CD8-positive, alpha-beta memory T cell (primary cell): ENCODE measurements around the gene ADORA1. TPM values are rescaled to one million over a fixed set of nuclear protein-coding genes. Genes with fewer than 3 reads are reported as not detected.

ENCODE experiments used
- CTCF ChIA-PET: fragments of 350-600 bp; sonication (Branson Sonifier 250); formaldehyde crosslinking; loops from one replicate; lab custom pipeline; 2021; ENCODE audit warnings: antibody characterized with exemption; lab: Charles Lee
- POLR2A ChIA-PET: fragments of 350-600 bp; sonication (Branson Sonifier 250); formaldehyde crosslinking; loops from one replicate; lab custom pipeline; 2021; ENCODE audit warnings: antibody characterized with exemption; lab: Charles Lee
- DNase-seq, 5 donors: peaks; one replicate each; pipeline versions ENCODE4 v3.0.0 to v3.0.0-alpha.2; 2020 to 2022; ENCODE audit warnings: mixed read lengths in 1 of 5
- H3K27ac ChIP-seq: one replicate; pipeline ENCODE4 v1.7.0; 2013; ENCODE audit warnings: low read depth, mild to moderate bottlenecking, low read length, moderate library complexity
- H3K27me3 ChIP-seq: 2 replicates; pipeline ENCODE4 v1.7.0; 2013; ENCODE audit warnings: low read length, mild to moderate bottlenecking; ENCODE audit not compliant: insufficient read depth, poor library complexity, severe bottlenecking
- H3K36me3 ChIP-seq: 2 replicates; pipeline ENCODE4 v1.7.0; 2013; ENCODE audit warnings: mild to moderate bottlenecking, low read length, moderate library complexity; ENCODE audit not compliant: insufficient read depth
- H3K4me1 ChIP-seq: 2 replicates; pipeline ENCODE4 v1.7.0; 2013; ENCODE audit warnings: mild to moderate bottlenecking, low read length, moderate library complexity; ENCODE audit not compliant: insufficient read depth
- H3K4me3 ChIP-seq: 2 replicates; pipeline ENCODE4 v1.7.0; 2013; ENCODE audit warnings: mild to moderate bottlenecking, low read length
- H3K9me3 ChIP-seq: 2 replicates; pipeline ENCODE4 v1.7.0; 2013; ENCODE audit warnings: mild to moderate bottlenecking, low read length
- H3K27ac Mint-ChIP-seq, 8 donors: one replicate each; pipeline ENCODE4 v1.8.0; 2020 to 2021; ENCODE audit warnings: mixed read lengths in 8 of 8, mild to moderate bottlenecking in 6 of 8, inconsistent platforms in 3 of 8, moderate library complexity in 3 of 8
- H3K27me3 Mint-ChIP-seq, 2 donors: one replicate each; pipeline ENCODE4 v1.8.0; 2020 to 2021; ENCODE audit warnings: mixed read lengths in 2 of 2, mild to moderate bottlenecking in 1 of 2, moderate library complexity in 1 of 2
- H3K36me3 Mint-ChIP-seq, 3 donors: one replicate each; pipeline ENCODE4 v1.8.0; 2020 to 2021; ENCODE audit warnings: mixed read lengths in 3 of 3, inconsistent platforms in 1 of 3, mild to moderate bottlenecking in 1 of 3
- H3K4me1 Mint-ChIP-seq, 3 donors: one replicate each; pipeline ENCODE4 v1.8.0; 2020 to 2021; ENCODE audit warnings: mixed read lengths in 3 of 3, inconsistent platforms in 1 of 3, mild to moderate bottlenecking in 1 of 3
- H3K4me3 Mint-ChIP-seq, 7 donors: one replicate each; pipeline ENCODE4 v1.8.0; 2020 to 2021; ENCODE audit warnings: mixed read lengths in 7 of 7, mild to moderate bottlenecking in 6 of 7, moderate library complexity in 4 of 7, inconsistent platforms in 2 of 7
- H3K9me3 Mint-ChIP-seq, 5 donors: one replicate each; pipeline ENCODE4 v1.8.0; 2020 to 2022; ENCODE audit warnings: mixed read lengths in 5 of 5, mild to moderate bottlenecking in 3 of 5, moderate library complexity in 2 of 5, inconsistent platforms in 1 of 5
- polyA plus RNA-seq: library from polyadenylated mRNA; unstranded; fragments of 300-500 nt; fragmentation: Illumina TruSeq; gene quantifications from one replicate; pipeline ENCODE4 v1.2.3, GENCODE V29; 2021
- total RNA-seq, 2 experiments: library from RNA; stranded (reverse); gene quantifications; one replicate each; pipeline ENCODE4 v1.2.3, GENCODE V29; 2021

Gene ADORA1
- total and polyA plus RNA-seq, 3 experiments from 2014 or later, result not detected

- Mint-ChIP-seq H3K36me3 (no peaks in the 10 kb centered on the region), H3K9me3 (no peaks in the 10 kb centered on the region), H3K4me1 (no peaks in the 10 kb centered on the region), H3K27ac (no peak overlapping the region), H3K4me3 (no peak overlapping the region), H3K27me3 (peaks cover 15 to 34% of the 10 kb centered on the region in 2 donors)
- Histone ChIP-seq H3K4me1 (no peaks in the 10 kb centered on the region), H3K9me3 (no peaks in the 10 kb centered on the region), H3K36me3 (no peaks in the 10 kb centered on the region), H3K27ac (no peak overlapping the region), H3K27me3 (no peaks in the 10 kb centered on the region), H3K4me3 (no peak overlapping the region)
- ChIA-PET POLR2A (no interaction called here), CTCF (no interaction called here)
- no peak for DNase-seq
These were observed 37.7 kb downstream of the ADORA1 start for GRCh38 chr1:203165101-203165799.

DNA sequence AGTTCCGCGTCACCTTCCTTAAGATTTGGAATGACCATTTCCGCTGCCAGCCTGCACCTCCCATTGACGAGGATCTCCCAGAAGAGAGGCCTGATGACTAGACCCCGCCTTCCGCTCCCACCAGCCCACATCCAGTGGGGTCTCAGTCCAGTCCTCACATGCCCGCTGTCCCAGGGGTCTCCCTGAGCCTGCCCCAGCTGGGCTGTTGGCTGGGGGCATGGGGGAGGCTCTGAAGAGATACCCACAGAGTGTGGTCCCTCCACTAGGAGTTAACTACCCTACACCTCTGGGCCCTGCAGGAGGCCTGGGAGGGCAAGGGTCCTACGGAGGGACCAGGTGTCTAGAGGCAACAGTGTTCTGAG is 38.3 kb downstream of the ADORA1 start:
- Histone ChIP-seq H3K4me1 (no peaks in the 10 kb centered on the region), H3K9me3 (no peaks in the 10 kb centered on the region), H3K36me3 (no peaks in the 10 kb centered on the region), H3K27me3 (no peaks in the 10 kb centered on the region), H3K27ac (no peak overlapping the region), H3K4me3 (no peak overlapping the region)
- Mint-ChIP-seq H3K27me3 (peaks cover 15 to 34% of the 10 kb centered on the region in 2 donors), H3K27ac (no peak overlapping the region), H3K36me3 (no peaks in the 10 kb centered on the region), H3K9me3 (no peaks in the 10 kb centered on the region), H3K4me3 (no peak overlapping the region), H3K4me1 (no peaks in the 10 kb centered on the region)
- ChIA-PET POLR2A (no interaction called here), CTCF (no interaction called here)
- no peak for DNase-seq

- H3K27ac Mint-ChIP-seq, result no peak overlapping the region
These were observed 38.8 kb downstream of the ADORA1 start for GRCh38 chr1:203166192-203166940.

GRCh38 chr1:203167026-203167912 is 39.7 kb downstream of the ADORA1 start:
- H3K27me3 Mint-ChIP-seq, result peaks cover 11 to 29% of the 10 kb centered on the region in 2 donors
- H3K4me1 ChIP-seq, result no peaks in the 10 kb centered on the region
- H3K36me3 ChIP-seq, result no peaks in the 10 kb centered on the region
- H3K36me3 Mint-ChIP-seq, result no peaks in the 10 kb centered on the region
- no peak overlapping the region for H3K4me3 Mint-ChIP-seq
- no peak overlapping the region for H3K27ac ChIP-seq
- CTCF ChIA-PET, result no interaction called here
- H3K9me3 ChIP-seq, result no peaks in the 10 kb centered on the region
- H3K4me1 Mint-ChIP-seq, result no peaks in the 10 kb centered on the region
- H3K4me3 ChIP-seq, result no peak overlapping the region
- POLR2A ChIA-PET, result no interaction called here
- no peak for DNase-seq
- H3K9me3 Mint-ChIP-seq, result no peaks in the 10 kb centered on the region
- H3K27ac Mint-ChIP-seq, result no peak overlapping the region
- no peaks in the 10 kb centered on the region for H3K27me3 ChIP-seq

More at GRCh38 chr1:203166192-203166940, 38.8 kb downstream of the ADORA1 start:
- no peak overlapping the region for H3K4me3 Mint-ChIP-seq
- peaks cover 15 to 30% of the 10 kb centered on the region in 2 donors for H3K27me3 Mint-ChIP-seq
- H3K9me3 Mint-ChIP-seq, result no peaks in the 10 kb centered on the region
- Histone ChIP-seq H3K27me3 (no peaks in the 10 kb centered on the region), H3K9me3 (no peaks in the 10 kb centered on the region), H3K27ac (no peak overlapping the region), H3K36me3 (no peaks in the 10 kb centered on the region), H3K4me1 (no peaks in the 10 kb centered on the region), H3K4me3 (no peak overlapping the region)
- POLR2A ChIA-PET, result no interaction called here
- H3K36me3 Mint-ChIP-seq, result no peaks in the 10 kb centered on the region
- CTCF ChIA-PET, result no interaction called here
- no peaks in the 10 kb centered on the region for H3K4me1 Mint-ChIP-seq
- no peak for DNase-seq

DNA sequence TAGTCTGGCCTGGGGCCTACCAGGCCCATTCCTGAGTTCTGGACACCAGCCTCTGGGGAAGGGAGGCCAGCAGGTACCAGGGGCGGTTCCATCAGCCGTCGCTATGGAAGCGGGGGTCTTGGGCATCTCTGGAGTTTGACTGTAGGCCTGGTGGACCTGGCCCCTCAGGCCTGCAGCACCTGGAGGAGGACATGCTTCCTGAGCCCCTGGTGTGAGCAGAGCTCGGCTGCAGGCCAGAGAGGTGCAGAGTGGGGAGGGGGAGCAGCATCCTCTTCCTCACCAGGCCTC is 40.3 kb downstream of the ADORA1 start:
- Mint-ChIP-seq H3K4me3 (no peak overlapping the region), H3K4me1 (no peaks in the 10 kb centered on the region), H3K9me3 (no peaks in the 10 kb centered on the region), H3K27ac (no peak overlapping the region), H3K36me3 (no peaks in the 10 kb centered on the region), H3K27me3 (peaks cover 11 to 23% of the 10 kb centered on the region in 2 donors)
- no peaks in the 10 kb centered on the region for H3K36me3 ChIP-seq
- H3K27me3 ChIP-seq, result no peaks in the 10 kb centered on the region
- H3K27ac ChIP-seq, result no peak overlapping the region
- ChIA-PET CTCF (no interaction called here), POLR2A (no interaction called here)
- no peak overlapping the region for H3K4me3 ChIP-seq
- no peaks in the 10 kb centered on the region for H3K9me3 ChIP-seq
- H3K4me1 ChIP-seq, result no peaks in the 10 kb centered on the region
- no peak for DNase-seq

GRCh38 chr1:203168256-203168786 is 40.8 kb downstream of the ADORA1 start:
- no peaks in the 10 kb centered on the region for H3K36me3 Mint-ChIP-seq
- H3K27ac Mint-ChIP-seq, result no peak overlapping the region
- no peaks in the 10 kb centered on the region for H3K9me3 Mint-ChIP-seq
- no peak overlapping the region for H3K27ac ChIP-seq
- ChIA-PET POLR2A (no interaction called here), CTCF (no interaction called here)
- peaks cover 11 to 19% of the 10 kb centered on the region in 2 donors for H3K27me3 Mint-ChIP-seq
- H3K9me3 ChIP-seq, result no peaks in the 10 kb centered on the region
- DNase-seq, result no peak
- H3K36me3 ChIP-seq, result no peaks in the 10 kb centered on the region
- H3K4me3 Mint-ChIP-seq, result no peak overlapping the region
- no peaks in the 10 kb centered on the region for H3K27me3 ChIP-seq
- H3K4me3 ChIP-seq, result no peak overlapping the region
- H3K4me1 Mint-ChIP-seq, result no peaks in the 10 kb centered on the region
- no peaks in the 10 kb centered on the region for H3K4me1 ChIP-seq

DNA sequence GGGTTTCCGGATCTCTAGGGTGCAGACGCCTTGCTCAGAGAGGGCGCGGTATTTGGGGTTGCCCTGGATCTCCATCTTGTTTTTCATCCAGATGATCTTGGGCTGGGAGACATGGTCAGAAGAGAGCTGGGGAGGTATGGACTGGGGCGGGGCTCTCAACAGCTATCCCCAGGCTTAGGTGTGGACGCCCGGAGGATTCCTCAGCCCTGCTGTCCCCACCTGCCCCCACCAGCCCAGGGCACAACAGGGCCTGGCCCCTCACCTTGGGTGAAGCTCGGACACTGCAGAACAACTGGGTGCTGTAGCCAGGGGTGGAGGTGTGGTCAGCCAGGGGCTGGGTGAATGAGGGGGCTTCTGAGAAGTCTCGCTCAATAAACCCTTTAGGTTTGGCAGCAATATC is 41.5 kb downstream of the ADORA1 start:
- no peaks in the 10 kb centered on the region for H3K9me3 ChIP-seq
- H3K4me1 Mint-ChIP-seq, result no peaks in the 10 kb centered on the region

More for the DNA sequence above, 41.5 kb downstream of the ADORA1 start:
- H3K36me3 ChIP-seq, result no peaks in the 10 kb centered on the region
- POLR2A ChIA-PET, result no interaction called here
- H3K36me3 Mint-ChIP-seq, result no peaks in the 10 kb centered on the region
- no peak overlapping the region for H3K4me3 Mint-ChIP-seq
- no peaks in the 10 kb centered on the region for H3K9me3 Mint-ChIP-seq
- no peaks in the 10 kb centered on the region for H3K27me3 ChIP-seq
- no peaks in the 10 kb centered on the region for H3K4me1 ChIP-seq
- no peak overlapping the region for H3K27ac Mint-ChIP-seq
- DNase-seq, result no peak
- H3K4me3 ChIP-seq, result no peak overlapping the region
- H3K27me3 Mint-ChIP-seq, result peaks cover 8 to 15% of the 10 kb centered on the region in 2 donors
- no peak overlapping the region for H3K27ac ChIP-seq
- CTCF ChIA-PET, result no interaction called here
